GM13977 (cell line): ENCODE results near the gene ZNRF3.

ENCODE experiments used
- DNase-seq: peaks from one replicate; pipeline ENCODE4 v3.0.0; 2012; ENCODE audit warnings: low spot score
- CTCF ChIP-seq: IDR thresholded peaks from 2 replicates; pipeline ENCODE4 v1.5.1; 2012; ENCODE audit warnings: mild to moderate bottlenecking, control low read depth; ENCODE audit not compliant: insufficient read depth; ENCODE audit errors: extremely low read depth, missing control alignments
- in situ Hi-C: fragments of 300-500 bp; cut with MboI; formaldehyde crosslinking; loops from one replicate; pipeline ENCODE4 v1.12.0; 2022; ENCODE audit warnings: low sequenced_read_pairs, low pct_unique_long_range_greater_than_20kb, mixed read lengths, inconsistent platforms; ENCODE audit not compliant: unreplicated experiment

The ZNRF3 gene

GRCh38 chr22:29087012-29087411 lies 203.6 kb downstream of the ZNRF3 start:
- in situ Hi-C loops = no loop called here
- TF ChIP-seq CTCF = no peak
- no peak for DNase-seq

- in situ Hi-C loops = no loop called here
- no peak for DNase-seq
- no peak for TF ChIP-seq CTCF
These were observed 205.4 kb downstream of the ZNRF3 start for GRCh38 chr22:29088809-29089208.

- TF ChIP-seq CTCF = no peak
- in situ Hi-C loops = no loop called here
- DNase-seq = no peak
These were observed 206.1 kb downstream of the ZNRF3 start for GRCh38 chr22:29089507-29089906.

GRCh38 chr22:29090039-29090438 lies 206.7 kb downstream of the ZNRF3 start:
- TF ChIP-seq CTCF = no peak
- no peak for DNase-seq
- in situ Hi-C loops = no loop called here

- TF ChIP-seq CTCF = no peak
- in situ Hi-C loops = no loop called here
- no peak for DNase-seq
These were observed 208.9 kb downstream of the ZNRF3 start for GRCh38 chr22:29092243-29092642.

- in situ Hi-C loops = no loop called here
- DNase-seq = no peak
- TF ChIP-seq CTCF = no peak
These were observed 209.7 kb downstream of the ZNRF3 start for GRCh38 chr22:29093030-29093429.
